H9 (cell line): Measurements from ENCODE around the gene GGCX. TPM values are rescaled to one million over a fixed set of nuclear protein-coding genes. Genes with fewer than 3 reads are reported as not detected.

Experiments used
- DNase-seq: peaks from one replicate; pipeline ENCODE4 v3.0.0-alpha.2; 2017
- H2AFZ ChIP-seq: one replicate; pipeline ENCODE4 v1.6.1; 2013; ENCODE audit warnings: mild to moderate bottlenecking, low read length, control low read depth, moderate library complexity
- H2AK5ac ChIP-seq: 2 replicates; pipeline ENCODE4 v1.6.1; 2013; ENCODE audit warnings: low read length, control low read depth, mixed read lengths; ENCODE audit not compliant: insufficient read length
- H2BK120ac ChIP-seq: one replicate; pipeline ENCODE4 v1.6.1; 2013; ENCODE audit warnings: low read depth, mild to moderate bottlenecking, low read length, control low read depth, inconsistent platforms; ENCODE audit not compliant: poor library complexity, severe bottlenecking
- H2BK12ac ChIP-seq: 2 replicates; pipeline ENCODE4 v1.6.1; 2013; ENCODE audit warnings: low read length, control low read depth, mixed read lengths, low read depth; ENCODE audit not compliant: insufficient read length
- H2BK15ac ChIP-seq: 2 replicates; pipeline ENCODE4 v1.6.1; 2013; ENCODE audit warnings: low read depth, low read length, control low read depth
- H2BK20ac ChIP-seq: one replicate; pipeline ENCODE4 v1.6.1; 2013; ENCODE audit warnings: low read depth, mild to moderate bottlenecking, low read length, control low read depth, inconsistent platforms; ENCODE audit not compliant: poor library complexity, severe bottlenecking
- H2BK5ac ChIP-seq: 2 replicates; pipeline ENCODE4 v1.6.1; 2013; ENCODE audit warnings: low read length, control low read depth, mixed read lengths; ENCODE audit not compliant: insufficient read length
- H3K14ac ChIP-seq: 2 replicates; pipeline ENCODE4 v1.6.1; 2013; ENCODE audit warnings: low read length, control low read depth; ENCODE audit not compliant: insufficient read depth
- H3K18ac ChIP-seq: 2 replicates; pipeline ENCODE4 v1.6.1; 2013; ENCODE audit warnings: low read depth, mild to moderate bottlenecking, mixed read lengths, low read length, control low read depth; ENCODE audit not compliant: insufficient read length
- H3K23ac ChIP-seq: 2 replicates; pipeline ENCODE4 v1.6.1; 2013; ENCODE audit warnings: low read length, control low read depth, mixed read lengths, low read depth; ENCODE audit not compliant: insufficient read length
- H3K23me2 ChIP-seq: 2 replicates; pipeline ENCODE4 v1.6.1; 2013; ENCODE audit warnings: low read depth, mild to moderate bottlenecking, mixed read lengths, low read length, control low read depth; ENCODE audit not compliant: insufficient read length, poor library complexity, severe bottlenecking
- H3K27ac ChIP-seq: 2 replicates; pipeline ENCODE4 v1.5.1; 2013; ENCODE audit warnings: low read length, control low read depth, mixed read lengths, low read depth; ENCODE audit not compliant: insufficient read length
- H3K27me3 ChIP-seq: 2 replicates; pipeline ENCODE4 v1.6.1; 2013; ENCODE audit warnings: low read length, control low read depth, inconsistent platforms; ENCODE audit not compliant: insufficient read depth
- H3K4ac ChIP-seq: 2 replicates; pipeline ENCODE4 v1.6.1; 2013; ENCODE audit warnings: low read depth, mild to moderate bottlenecking, control low read depth, inconsistent platforms, low read length, moderate library complexity
- H3K4me1 ChIP-seq: 2 replicates; pipeline ENCODE4 v1.6.1; 2013; ENCODE audit warnings: low read length, control low read depth, inconsistent platforms; ENCODE audit not compliant: insufficient read depth
- H3K4me2 ChIP-seq: 2 replicates; pipeline ENCODE4 v1.6.1; 2013; ENCODE audit warnings: low read length, control low read depth, mixed read lengths; ENCODE audit not compliant: insufficient read length, insufficient read depth
- H3K56ac ChIP-seq: 2 replicates; pipeline ENCODE4 v1.6.1; 2013; ENCODE audit warnings: low read depth, mild to moderate bottlenecking, mixed read lengths, low read length, control low read depth; ENCODE audit not compliant: insufficient read length
- H3K79me1 ChIP-seq: 2 replicates; pipeline ENCODE4 v1.6.1; 2013; ENCODE audit warnings: low read depth, mild to moderate bottlenecking, moderate library complexity, low read length, control low read depth, inconsistent platforms; ENCODE audit not compliant: insufficient read depth, poor library complexity, severe bottlenecking
- H3K79me2 ChIP-seq: 2 replicates; pipeline ENCODE4 v1.6.1; 2013; ENCODE audit warnings: low read length, control low read depth, inconsistent platforms; ENCODE audit not compliant: insufficient read depth
- H3K9ac ChIP-seq: 2 replicates; pipeline ENCODE4 v1.6.1; 2013; ENCODE audit warnings: low read length, control low read depth, mixed read lengths; ENCODE audit not compliant: insufficient read length; ENCODE audit errors: extremely low read depth
- H3K9me3 ChIP-seq: one replicate; pipeline ENCODE4 v1.6.1; 2013; ENCODE audit warnings: low read depth, low read length, inconsistent platforms; ENCODE audit not compliant: control insufficient read depth
- H3T11ph ChIP-seq: one replicate; pipeline ENCODE4 v1.6.1; 2013; ENCODE audit warnings: mild to moderate bottlenecking, low read length, control low read depth, inconsistent platforms
- H4K20me1 ChIP-seq: one replicate; pipeline ENCODE4 v1.6.1; 2013; ENCODE audit not compliant: control insufficient read depth, insufficient read length, insufficient read depth
- H4K5ac ChIP-seq: 2 replicates; pipeline ENCODE4 v1.6.1; 2013; ENCODE audit warnings: low read depth, mild to moderate bottlenecking, mixed read lengths, low read length, control low read depth; ENCODE audit not compliant: insufficient read length
- H4K8ac ChIP-seq: replicated peaks from 2 replicates; pipeline ENCODE4 v1.6.1; 2013; ENCODE audit warnings: low read length, control low read depth, mixed read lengths, low read depth; ENCODE audit not compliant: insufficient read length
- H4K91ac ChIP-seq: 2 replicates; pipeline ENCODE4 v1.6.1; 2013; ENCODE audit warnings: low read depth, mild to moderate bottlenecking, moderate library complexity, mixed read lengths, low read length, control low read depth; ENCODE audit not compliant: insufficient read length
- H3K27ac Mint-ChIP-seq, 3 experiments: 2 replicates in 2 of 3; 3 replicates in 1 of 3; pipeline ENCODE4 v1.8.0; 2020 to 2021; ENCODE audit warnings: mixed read lengths in 3 of 3, mild to moderate bottlenecking in 1 of 3, moderate library complexity in 1 of 3
- H3K27me3 Mint-ChIP-seq: 2 replicates; pipeline ENCODE4 v1.8.0; 2021; ENCODE audit warnings: low read depth, mild to moderate bottlenecking, moderate library complexity, mixed read lengths
- H3K36me3 Mint-ChIP-seq, 3 experiments: 2 replicates in 2 of 3; 3 replicates in 1 of 3; pipeline ENCODE4 v1.8.0; 2020 to 2021; ENCODE audit warnings: low read depth in 3 of 3, mixed read lengths in 3 of 3; ENCODE audit not compliant: insufficient read depth in 1 of 3
- H3K4me1 Mint-ChIP-seq, 2 experiments: 2 replicates each; pipeline ENCODE4 v1.8.0; 2020; ENCODE audit warnings: mixed read lengths in 2 of 2
- H3K4me3 Mint-ChIP-seq, 2 experiments: 2 replicates in 1 of 2; 3 replicates in 1 of 2; pipeline ENCODE4 v1.8.0; 2020 to 2021; ENCODE audit warnings: mild to moderate bottlenecking in 2 of 2, mixed read lengths in 2 of 2, moderate library complexity in 1 of 2
- H3K9me3 Mint-ChIP-seq, 2 experiments: 2 replicates in 1 of 2; 3 replicates in 1 of 2; pipeline ENCODE4 v1.8.0; 2020; ENCODE audit warnings: mild to moderate bottlenecking in 2 of 2, mixed read lengths in 2 of 2, moderate library complexity in 1 of 2
- CTCF ChIP-seq: fragments of 200-600 bp; sonication (generic); conservative IDR thresholded peaks from 3 replicates; pipeline ENCODE4 v1.8.0; 2021; ENCODE audit warnings: antibody characterized with exemption, mild to moderate bottlenecking
- WGBS: extraction: QIAGEN DNeasy Blood & Tissue Kit; methylation state at CpG from one replicate; pipeline ENCODE4 v1.1.7; 2013; ENCODE audit warnings: missing lambda C conversion rate, low lambda C conversion rate, mixed read lengths; ENCODE audit not compliant: insufficient read length; ENCODE audit errors: extremely low coverage; 5-methylcytosine and 5-hydroxymethylcytosine counted together
- total RNA-seq: library from RNA; stranded (reverse); gene quantifications from 2 replicates; pipeline ENCODE4 v1.2.1, GENCODE V29; 2021

GGCX gene
- total RNA-seq, 1 experiment from 2014 or later: 32.9 TPM

GRCh38 chr2:85550486-85550885 is 10.8 kb downstream of the GGCX start:
- Histone ChIP-seq H2BK120ac (no peak overlapping the region), H3K4ac (no peak overlapping the region), H4K5ac (no peak overlapping the region), H3K9ac (no peak overlapping the region), H2AK5ac (no peak overlapping the region), H3K4me2 (no peak overlapping the region), H2BK5ac (no peak overlapping the region), H2BK15ac (no peak overlapping the region), H3K79me1 (no peaks in the 10 kb centered on the region), H4K20me1 (no peaks in the 10 kb centered on the region), H4K8ac (no peak overlapping the region), H3K23ac (no peak overlapping the region), H3K27ac (no peak overlapping the region), H2BK12ac (no peak overlapping the region), H2AFZ (no peak overlapping the region), H3K14ac (no peak overlapping the region), H3T11ph (no peak overlapping the region), H3K79me2 (no peaks in the 10 kb centered on the region), H3K9me3 (no peaks in the 10 kb centered on the region), H4K91ac (no peak overlapping the region), H3K18ac (no peak overlapping the region), H3K23me2 (no peaks in the 10 kb centered on the region), H3K27me3 (no peaks in the 10 kb centered on the region), H2BK20ac (no peak overlapping the region), H3K4me1 (no peaks in the 10 kb centered on the region), H3K56ac (no peak overlapping the region)
- no peak for TF ChIP-seq CTCF
- Mint-ChIP-seq H3K4me3 (no peak overlapping the region), H3K9me3 (no peaks in the 10 kb centered on the region), H3K36me3 (peaks cover 17 to 69% (median 56%) of the 10 kb centered on the region in 3 experiments; a peak in 6 of 7 replicates), H3K27ac (no peak overlapping the region), H3K27me3 (no peaks in the 10 kb centered on the region; the same call in 1 of the 2 replicates), H3K4me1 (peaks cover 2 to 7% of the 10 kb centered on the region in 2 experiments; a peak in 2 of 4 replicates)
- no CpG with 5 or more reads among the region's 10 CpGs for WGBS
- no peak for DNase-seq
